Stimulated activated CD8-positive, alpha-beta memory T cell treated with anti-CD3 and anti-CD28 coated beads, Interleukin-4, amount 100 ng/mL, for 48 hours (primary cell): ENCODE measurements around the gene METTL4.
A peak's percentile ranks its signal among the peaks of the same experiment; 100 is the strongest.

ENCODE experiments used
- DNase-seq: peaks from one replicate; pipeline ENCODE4 v3.0.0-alpha.2; 2020

Gene METTL4

DNA sequence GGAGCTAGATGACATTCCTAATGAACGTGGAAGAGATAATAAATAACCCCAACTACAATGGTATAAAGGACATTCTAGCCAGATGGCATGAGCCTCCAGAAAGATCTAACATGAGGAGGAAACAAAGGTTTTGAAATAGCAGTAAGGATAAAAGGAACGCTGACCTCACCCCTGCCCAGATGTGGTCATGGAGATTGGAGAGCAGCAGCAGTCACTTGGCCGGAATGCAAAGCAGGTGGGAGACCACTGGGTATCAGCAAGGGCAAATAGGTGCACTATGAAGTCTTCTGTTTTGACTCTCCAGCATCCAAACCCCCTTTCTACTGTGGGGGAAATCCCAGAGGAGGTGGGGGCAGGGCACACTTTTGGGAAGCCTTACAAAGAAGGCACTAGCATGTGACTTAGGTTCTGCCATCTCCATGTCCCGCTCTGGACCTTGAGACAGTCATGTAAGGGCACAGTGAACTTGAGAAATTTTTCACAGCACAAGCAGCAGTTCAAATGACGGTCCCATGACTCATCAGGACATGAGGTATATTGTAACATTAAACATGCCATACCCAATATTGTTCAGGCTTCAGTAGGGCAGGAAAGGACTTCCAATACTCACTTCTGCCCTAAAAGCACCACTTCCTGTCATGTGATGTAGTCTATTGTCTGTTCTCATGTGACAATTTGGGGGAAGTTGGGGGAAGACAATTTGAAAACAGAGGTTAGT is 55.2 kb downstream of the METTL4 start:
- peak; percentile 27 for DNase-seq

DNA sequence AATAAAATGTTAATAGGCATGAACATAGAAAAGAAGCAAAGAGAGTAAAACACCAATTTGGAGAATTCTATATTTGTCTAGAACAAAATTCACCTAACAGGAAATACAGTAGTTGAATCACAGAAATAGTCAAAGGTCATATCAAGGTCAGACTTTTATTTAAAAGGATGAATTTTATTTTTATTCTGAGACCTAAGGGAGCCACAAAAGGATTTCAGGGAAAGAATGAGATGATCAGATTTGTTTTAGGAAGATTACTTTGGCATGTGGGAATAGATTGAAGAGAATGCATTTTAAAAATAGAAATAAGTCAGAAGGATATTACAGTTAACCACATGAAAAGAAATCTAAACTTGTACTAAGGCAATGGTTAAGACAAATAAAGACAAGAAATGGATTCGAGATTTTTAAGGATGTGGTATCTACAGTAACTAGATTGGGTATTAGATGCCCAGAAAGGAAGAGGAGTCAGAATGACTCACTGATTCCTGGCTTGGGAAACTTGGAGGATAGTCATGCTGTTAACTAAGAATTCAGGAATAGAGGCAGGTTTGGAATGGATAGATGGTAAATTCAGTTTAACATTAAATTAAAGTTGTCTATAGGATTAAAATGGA is 56.0 kb downstream of the METTL4 start:
- no peak for DNase-seq

DNA sequence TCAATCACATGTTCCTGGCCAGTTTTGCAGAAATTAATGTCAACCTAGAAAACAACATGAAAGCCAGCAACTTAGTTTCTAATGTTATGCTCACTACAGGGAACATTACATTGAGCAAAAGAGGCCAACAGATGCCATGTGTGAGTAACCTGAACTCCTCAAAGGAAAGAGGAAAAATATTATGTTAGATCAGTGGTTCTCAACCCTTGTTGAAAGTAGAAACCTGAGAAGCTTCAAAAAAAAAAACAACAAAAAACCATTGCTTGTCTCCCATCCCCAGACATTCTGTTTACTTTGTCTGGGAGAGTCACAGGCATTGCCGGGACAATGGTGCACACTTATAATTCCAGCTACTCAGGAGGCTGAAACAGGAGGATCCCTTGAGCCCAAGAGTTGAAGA is 57.7 kb downstream of the METTL4 start:
- no peak for DNase-seq

DNA sequence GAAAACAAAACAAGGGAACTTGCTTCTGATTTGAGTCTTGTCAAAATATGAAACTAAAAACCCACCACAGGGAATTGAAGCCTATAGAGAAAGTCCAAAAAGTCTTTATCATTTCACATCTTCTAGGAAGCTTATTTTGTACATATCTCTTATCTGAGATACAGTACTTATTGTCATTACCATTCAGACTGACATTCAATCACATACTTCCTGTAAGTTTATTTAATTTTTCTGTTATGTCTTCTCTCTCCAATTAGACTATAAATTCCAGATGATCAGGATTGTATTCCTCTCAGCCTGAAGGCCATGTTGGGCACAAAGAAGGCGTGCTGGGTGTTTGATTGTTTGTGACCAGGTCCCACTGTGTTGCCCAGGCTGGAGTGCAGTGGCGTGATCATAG is 59.2 kb downstream of the METTL4 start:
- no peak for DNase-seq

DNA sequence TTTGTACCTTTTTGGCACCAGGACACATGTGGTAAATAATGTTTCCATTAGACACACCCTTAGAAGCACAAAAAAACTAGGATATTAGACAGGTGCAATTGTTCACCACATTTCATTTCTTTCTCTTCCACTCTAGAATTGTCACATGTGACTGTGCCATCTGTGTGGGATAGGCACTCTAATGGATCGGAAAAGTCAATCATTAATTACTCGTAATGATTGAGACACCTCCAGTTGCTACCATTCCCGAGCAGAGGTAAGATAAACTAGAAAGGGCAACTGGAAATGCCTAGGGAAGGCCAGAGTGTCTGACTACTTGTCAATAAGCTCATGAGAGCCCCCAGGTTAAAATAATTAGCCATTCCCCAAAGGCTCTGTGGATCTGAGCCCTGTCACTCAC is 59.9 kb downstream of the METTL4 start:
- no peak for DNase-seq

DNA sequence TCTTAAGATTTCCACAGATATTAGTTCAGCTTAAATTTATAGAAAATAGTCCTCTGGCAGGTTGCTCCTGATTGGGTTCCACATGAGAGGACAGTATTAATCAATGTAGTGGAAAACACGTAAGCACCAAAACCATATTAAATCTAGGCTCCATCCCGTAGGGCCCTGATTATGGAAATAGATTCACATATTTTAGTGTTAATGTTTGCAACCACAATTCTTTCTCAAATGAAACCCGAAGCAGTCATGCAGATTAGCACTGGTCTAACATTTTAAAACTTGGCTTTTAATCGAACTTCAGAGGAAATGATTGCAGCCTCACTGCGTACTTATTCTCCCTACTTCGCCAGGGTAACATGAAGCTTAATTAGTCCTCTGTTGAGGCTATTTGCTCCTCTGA is 60.9 kb downstream of the METTL4 start:
- DNase-seq = no peak

DNA sequence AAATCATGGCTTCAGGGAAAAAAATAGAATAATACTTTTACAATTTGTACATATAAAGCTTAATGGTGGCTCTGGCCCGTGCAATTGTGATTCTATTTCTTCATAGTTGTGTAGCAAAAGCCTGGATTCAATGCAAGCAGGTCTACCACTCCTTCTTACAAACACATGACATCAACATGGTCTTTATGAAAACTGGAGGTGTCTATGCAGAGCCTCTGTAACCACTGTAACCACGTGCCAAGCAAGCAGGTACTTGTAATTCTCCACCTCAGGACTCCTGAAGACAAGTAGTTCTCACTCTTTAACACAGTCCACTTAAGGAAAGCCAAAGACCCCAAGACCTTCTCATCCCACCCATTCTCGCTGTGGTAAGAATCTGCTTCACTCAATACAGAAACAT is 62.6 kb downstream of the METTL4 start:
- no peak for DNase-seq

DNA sequence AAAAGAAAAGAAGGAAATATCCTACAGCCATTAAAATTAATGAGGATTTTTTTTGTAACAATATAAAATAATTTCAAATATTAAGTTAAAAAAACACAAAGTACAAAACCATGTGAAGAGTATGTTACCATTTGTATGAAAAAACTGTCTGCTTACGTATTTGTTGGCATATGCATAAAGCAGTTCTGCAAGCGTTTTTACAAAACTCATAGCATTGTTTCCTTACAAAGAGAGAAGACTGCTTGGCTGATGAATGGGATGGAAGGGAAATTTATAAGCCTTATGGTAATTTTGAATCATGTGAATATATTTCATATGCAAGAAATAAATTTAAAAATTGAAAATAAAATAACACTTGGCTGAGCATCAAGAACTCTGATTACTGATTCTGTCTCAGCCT is 63.1 kb downstream of the METTL4 start:
- DNase-seq = no peak

DNA sequence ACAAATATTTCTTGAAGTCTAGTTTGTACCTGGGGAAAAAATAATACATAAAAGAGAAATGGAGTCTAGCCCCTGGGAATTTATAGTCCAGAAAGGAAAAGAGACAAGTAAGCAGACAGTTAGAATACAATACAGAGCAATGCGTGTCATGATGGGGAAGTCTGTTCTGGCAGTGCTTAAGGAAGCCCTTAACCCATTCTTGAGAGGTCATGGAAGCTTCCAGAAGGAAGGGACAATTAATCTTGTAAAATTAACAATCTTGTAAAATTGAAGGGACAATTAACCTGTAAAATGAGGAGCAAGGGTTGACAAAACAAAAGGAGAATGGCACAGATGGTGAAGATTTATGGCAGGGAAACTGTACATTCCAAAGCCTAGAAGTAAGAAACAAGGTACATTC is 66.7 kb downstream of the METTL4 start:
- no peak for DNase-seq

DNA sequence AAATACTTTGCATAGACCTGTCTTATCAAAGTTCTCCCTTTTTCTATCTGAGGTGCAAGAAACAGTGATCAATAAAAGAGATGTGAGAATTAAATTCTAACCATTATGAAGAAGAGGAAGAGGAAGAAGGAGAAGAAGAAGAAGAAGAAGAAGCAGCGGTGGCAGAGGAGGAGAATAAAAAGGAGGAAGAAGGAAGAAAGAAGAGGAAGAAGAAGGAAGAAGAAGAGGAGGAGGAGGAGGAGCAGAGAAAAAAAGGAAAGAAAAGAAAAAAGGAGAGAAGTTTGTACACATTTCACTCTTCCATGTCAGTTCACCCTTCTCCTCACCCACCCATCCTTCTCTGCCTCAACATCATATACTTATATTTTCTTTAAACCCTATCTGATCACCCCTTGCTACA is 68.4 kb downstream of the METTL4 start:
- DNase-seq = no peak

DNA sequence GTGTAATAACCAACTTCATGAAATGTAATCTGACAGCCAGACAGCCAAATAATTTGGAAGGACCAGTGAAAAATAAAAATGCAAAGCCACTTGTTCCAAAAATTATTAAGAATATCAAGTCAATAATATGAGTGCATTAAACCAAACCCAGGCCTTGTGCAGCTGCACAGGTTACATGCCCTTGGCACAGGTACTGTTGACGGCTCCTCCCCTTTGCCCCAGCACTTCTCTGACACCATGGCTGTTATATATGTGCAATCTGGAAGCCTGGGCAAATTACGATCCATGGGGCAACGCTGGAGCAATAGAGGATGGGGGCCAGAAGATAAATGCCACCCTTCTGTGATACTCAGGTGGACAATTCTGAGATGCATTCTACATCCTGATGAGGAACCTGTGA is 68.9 kb downstream of the METTL4 start:
- DNase-seq = no peak

DNA sequence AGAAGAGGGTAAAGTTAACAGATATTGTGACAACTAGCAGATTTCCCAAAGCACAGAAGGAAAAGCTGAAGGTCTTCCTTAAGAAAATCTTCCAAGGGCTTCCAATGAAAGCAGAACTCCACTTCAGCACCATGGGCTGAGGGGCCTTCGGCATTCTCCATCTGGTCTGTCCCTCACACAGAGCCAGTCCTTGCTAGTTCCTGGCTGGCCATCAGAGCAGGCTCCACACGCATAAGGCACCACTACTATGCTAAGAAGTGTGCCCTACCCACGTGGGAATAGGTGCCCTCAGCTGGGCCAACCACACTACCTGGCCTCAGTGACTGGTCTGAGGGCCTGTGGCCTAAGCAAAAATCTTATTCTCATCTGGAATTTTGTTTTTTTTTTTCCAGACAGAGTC is 73.5 kb downstream of the METTL4 start:
- DNase-seq = no peak

DNA sequence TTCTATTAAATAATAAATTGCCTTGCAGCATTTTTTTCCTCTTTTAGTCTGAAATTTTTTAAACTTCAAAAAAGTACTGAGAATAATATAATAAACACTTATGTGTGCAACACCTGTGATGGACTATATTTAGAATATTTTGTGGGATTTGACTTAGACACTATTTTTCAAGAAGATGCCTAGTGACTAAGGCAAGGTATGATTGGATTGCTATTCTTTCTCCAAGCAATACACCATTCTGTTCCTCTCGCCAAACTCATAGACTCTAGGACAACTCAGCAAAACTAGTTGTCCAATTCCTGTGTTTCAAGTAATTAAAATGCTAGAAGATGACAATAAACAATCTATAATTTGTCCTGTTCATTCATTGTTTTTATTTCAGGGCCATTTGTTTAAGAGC is 75.9 kb downstream of the METTL4 start:
- no peak for DNase-seq

DNA sequence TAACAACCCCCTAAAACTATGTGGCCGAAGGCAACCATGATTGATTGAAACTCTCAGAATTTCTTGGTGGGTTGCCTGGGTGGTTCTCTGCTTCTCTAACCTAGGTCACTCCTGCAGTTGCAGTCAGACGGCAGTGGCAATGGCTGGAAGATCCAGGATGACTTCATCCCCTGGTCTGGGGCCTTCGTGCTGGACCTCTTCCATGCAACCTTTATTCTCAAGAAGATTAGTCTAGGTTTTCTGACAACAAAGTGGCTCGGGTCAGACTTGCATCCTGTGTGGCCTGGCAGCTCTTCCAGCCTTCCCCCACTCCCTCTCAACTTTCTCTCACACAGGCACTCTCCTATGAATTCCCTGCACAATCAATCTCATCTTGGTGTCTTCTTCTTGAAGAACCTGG is 76.4 kb downstream of the METTL4 start:
- DNase-seq = no peak
